Stimulated activated CD8-positive, alpha-beta memory T cell treated with anti-CD3 and anti-CD28 coated beads, Interleukin-12 subunit alpha, Interleukin-12 subunit beta, amount 100 ng/mL, for 4 hours (primary cell): Measurements from ENCODE around the gene FPGS.
"Not testable (repeated sequence)": the region's sequence is repeated elsewhere in the genome, so short reads cannot be mapped to it uniquely, and the experiment has no call there.

ENCODE experiments used
- DNase-seq: peaks from one replicate; pipeline ENCODE4 v3.0.0-alpha.2; 2020; ENCODE audit warnings: low read depth

The FPGS gene

DNA sequence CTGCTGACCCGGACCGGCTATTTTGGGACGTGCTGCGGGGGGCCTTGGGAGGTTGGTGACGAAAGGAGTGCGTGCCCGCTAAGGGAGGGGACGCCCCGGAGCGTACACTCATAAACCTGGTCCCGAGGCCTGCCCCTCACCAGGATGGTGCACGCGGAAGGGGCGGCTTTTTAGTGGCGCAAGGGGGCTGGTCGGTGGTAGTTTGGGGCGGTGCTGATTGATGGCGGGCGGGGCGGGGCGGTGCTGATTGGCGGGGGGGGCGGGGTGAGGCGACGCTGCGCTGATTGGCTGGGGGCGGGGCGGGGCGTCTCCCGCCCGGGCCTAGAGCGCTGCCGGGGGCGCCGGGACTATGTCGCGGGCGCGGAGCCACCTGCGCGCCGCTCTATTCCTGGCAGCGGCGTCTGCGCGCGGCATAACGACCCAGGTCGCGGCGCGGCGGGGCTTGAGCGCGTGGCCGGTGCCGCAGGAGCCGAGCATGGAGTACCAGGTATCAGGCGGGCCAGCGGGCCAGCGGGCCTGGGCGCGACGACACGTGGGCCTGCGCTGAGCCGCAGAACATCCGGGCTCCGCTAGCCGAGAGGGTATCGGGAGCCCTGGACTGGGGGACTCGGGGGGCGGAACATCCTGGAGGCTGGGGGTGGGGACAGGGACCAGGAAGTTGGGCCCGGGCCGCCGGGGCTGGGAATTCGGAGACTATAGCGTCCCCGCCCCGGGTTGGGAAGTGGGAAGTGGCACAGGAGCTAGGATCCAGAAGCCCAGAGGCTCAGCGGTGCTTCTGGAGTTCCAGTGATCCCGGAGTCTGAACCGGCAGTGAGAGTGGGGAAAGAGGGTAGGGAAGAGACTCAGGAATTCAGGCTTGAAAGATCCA, at the start of gene FPGS:
TSS of gene FPGS (plus strand) at position 307 of the 868 bp plus-strand sequence. CDS start at position 350, 43 bp downstream.
- DNase-seq, result peak; percentile 71

- no peak for DNase-seq
These were observed 49.5 kb upstream of the FPGS start for GRCh38 chr9:127753148-127753547.

DNA sequence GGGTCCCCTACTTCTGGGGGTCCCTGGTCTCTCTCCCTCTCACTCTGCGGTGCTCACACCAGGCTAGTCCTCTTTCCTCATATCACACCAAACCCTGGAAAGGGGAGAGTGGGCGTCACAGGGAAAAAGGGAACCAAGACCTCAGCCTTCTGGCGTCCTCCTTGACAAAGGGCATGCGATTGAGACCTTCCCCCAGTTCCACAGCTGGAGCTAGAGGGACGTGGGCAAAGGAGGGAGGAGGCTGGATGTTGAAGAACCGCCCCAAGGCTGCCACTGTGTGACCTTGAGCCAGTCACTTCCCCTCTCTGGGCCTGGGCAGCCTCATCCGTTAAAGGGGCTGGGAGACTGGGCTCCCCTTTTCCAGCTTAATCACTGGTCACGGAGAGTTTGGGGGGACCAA, 49.1 kb upstream of the FPGS start:
- DNase-seq, result no peak

GRCh38 chr9:127754099-127755060, 48.3 kb upstream of the FPGS start:
- DNase-seq, result no peak

- no peak for DNase-seq
These were observed 47.3 kb upstream of the FPGS start for GRCh38 chr9:127755061-127756060.

GRCh38 chr9:127756233-127756632, 46.4 kb upstream of the FPGS start:
- DNase-seq, result no peak

GRCh38 chr9:127756776-127757175, 45.9 kb upstream of the FPGS start:
- not testable (repeated sequence) for DNase-seq

- no peak for DNase-seq
These were observed 43.8 kb upstream of the FPGS start for GRCh38 chr9:127758843-127759242.

GRCh38 chr9:127761061-127761460, 41.6 kb upstream of the FPGS start:
- DNase-seq, result no peak

DNA sequence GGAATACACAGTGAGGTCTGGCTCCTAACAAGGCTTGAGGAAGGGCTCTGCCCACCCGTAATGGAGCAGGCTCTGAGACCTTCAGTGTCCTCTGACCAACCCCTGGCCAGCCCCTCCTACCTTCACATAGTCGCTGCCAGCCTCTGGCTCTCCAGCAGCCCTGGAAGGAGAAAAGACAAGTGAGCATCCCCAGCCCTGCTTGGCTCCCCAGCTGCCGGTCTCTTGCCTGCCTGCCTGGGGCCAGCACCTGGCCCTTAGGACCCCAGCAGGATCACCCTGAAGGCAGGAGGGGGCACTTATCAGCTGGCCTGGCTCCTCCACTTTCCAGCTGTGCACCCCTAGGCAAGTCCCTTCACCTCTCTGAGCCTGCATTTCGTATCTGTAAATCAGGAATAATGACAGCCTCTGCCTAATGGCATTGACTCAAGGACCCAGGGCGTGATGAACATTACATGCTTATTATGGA, 41.2 kb upstream of the FPGS start:
- DNase-seq, result no peak

DNA sequence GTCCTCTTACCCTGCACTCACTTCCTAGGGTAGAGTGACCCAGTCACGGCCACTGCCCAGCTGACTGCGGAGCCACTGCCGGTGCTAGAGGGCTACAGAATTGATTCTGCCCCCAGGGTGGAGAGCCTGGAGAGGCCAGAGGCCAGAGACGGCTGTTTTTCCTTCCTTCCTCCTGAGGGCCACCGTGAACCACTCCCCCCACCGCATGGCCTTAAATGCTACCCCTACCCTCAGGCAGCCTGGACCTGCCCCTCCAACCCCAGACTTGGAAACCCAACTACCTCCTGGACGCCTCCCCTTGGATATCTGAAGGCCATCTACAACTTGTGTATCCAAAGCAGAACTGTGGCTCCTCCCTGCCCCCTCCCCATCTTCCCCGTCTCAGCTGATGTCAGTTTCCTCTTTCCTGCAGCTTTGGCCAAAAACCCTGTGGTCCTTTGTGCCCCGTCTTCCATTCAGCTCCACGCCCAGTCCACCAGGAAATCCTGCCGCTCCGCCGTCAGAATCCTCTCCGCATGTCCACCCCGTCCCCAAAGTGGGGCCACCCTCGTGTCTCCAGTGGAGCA, 40.5 kb upstream of the FPGS start:
- DNase-seq, result no peak

- no peak for DNase-seq
These were observed 38.7 kb upstream of the FPGS start for GRCh38 chr9:127763918-127764384.

GRCh38 chr9:127765418-127765817, 37.3 kb upstream of the FPGS start:
- no peak for DNase-seq

- no peak for DNase-seq
These were observed 35.3 kb upstream of the FPGS start for GRCh38 chr9:127767410-127767809.

GRCh38 chr9:127767909-127768331, 34.8 kb upstream of the FPGS start:
- DNase-seq, result no peak

- no peak for DNase-seq
These were observed 34.0 kb upstream of the FPGS start for GRCh38 chr9:127768698-127769097.

DNA sequence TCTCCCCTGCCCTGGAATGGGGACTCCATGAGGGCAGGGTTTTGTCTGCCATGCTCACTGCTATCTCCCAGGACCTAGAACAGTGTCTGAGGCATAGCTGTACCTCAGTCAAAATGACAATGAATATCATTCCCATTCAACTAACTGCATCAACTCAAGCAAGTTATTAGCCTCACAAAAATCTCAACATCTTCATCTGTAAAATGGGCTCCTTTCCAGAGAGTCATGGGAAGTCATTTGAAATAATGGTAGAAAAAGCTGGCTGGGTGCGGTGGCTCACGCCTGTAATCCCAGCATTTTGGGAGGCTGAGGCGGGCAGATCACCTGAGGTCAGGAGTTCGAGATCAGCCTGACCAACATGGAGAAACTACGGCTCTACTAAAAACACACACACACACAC, 33.6 kb upstream of the FPGS start:
- DNase-seq, result no peak

DNA sequence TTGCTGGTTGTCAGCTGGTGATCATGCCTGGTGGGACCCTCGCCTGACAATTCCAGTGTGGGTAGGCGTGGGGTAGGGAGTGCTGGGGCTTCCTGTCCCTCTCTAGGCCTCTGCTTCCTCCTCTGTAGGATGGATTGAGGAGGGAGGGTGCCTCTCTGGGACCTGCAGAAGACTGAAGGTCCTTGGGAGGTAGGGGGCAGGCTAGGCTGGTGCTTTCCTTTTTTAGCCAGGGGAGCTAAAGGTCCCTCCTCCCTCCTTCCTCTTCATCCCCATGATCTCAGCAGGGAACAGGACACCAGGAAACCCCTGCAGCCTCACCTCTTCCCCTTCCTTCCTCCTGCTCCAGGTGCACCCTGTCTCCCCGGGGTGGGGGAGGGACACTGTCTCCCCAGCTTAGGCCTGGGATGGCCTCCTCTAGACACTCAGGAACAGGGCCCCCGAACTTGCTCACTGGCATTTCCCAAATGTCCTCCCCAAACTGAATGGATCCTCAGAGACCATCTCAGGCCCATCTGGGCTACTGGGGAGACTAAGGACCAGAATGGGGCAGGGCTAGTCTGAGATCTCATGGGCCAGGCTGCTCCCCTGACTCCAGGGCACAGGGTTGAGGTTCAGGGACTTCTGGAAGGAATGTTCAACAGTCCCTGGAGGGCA, 32.6 kb upstream of the FPGS start:
- no peak for DNase-seq

DNA sequence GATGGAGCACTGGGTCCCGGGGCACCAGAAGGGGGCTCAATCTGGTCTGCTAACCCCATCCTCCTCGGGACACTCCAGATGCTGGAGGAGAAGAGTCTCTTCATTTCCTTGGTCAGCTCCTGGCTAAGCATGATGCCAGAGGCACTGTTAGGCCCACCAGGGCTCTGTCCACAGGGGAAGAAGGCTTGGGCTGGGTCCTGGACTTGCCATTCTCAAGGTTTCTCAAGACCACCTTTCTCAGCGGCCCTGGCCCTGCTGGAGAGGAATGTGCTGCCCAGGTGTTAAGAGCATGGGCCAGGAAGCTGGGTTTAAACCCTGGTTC, 32.1 kb upstream of the FPGS start:
- no peak for DNase-seq

DNA sequence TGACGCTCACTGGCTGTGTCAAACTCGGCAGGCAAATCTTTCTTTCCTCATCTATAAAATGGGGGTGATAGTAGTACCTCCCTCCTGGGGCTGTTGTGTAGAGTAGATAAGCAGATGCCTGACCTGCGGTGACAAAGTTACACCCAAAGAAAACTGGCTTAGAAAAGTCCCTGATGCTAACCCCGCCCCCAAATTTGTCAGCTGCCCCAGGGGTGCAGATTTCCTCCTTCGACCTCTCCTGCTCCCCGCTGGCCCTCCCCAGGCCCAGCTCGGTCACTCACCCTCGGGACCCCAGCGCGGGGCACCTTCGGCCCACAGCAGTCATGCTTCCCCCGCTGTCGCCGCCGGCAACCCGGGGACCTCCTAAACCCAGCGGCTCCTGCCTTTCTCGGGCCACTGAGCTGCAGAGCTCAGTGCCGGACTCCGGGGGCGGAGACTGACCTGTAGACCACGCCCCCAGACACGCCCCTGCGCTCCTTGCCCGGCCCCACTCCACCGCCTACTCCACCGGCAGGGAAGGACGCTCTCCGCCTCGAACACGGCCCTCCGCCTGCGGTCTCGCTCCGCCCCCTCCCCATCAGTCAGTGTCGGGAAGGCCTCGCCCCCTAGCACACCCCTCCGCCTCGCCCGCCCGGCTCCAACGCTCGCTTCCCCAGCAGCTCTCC, 31.6 kb upstream of the FPGS start:
- peak; percentile 91 for DNase-seq
